ENCODE measurements around the gene ZNF662.

ZNF662 gene

GRCh38 chr3:42936157-42936981 lies 30.4 kb downstream of the ZNF662 start:
- DNase-seq (ENCODE audit: low read depth): no peak

GRCh38 chr3:42937334-42937733 lies 31.4 kb downstream of the ZNF662 start:
- DNase-seq (ENCODE audit: low read depth): no peak

GRCh38 chr3:42942693-42943092 lies 36.8 kb downstream of the ZNF662 start:
- DNase-seq (ENCODE audit: low read depth): no peak

GRCh38 chr3:42946050-42946449 lies 40.1 kb downstream of the ZNF662 start:
- no peak for DNase-seq (ENCODE audit: low read depth)

DNA sequence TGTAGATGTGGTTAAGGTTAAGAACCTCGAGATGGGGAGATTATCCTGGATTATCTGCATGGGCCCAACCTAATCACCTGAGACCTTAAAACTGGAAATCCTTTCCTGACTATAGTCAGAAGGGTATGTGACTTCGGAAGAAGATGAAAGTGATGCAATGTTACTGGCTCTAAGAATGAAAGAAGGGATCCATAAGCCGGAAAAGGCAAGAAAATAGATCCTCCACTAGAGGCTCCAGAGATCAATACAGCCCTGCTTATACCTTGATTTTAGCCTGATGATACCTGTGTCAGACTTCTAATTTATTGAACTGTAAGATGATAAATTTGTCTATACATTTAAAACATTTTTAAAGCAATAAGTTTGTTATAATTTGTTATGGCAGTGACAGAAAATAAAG lies 51.6 kb downstream of the ZNF662 start:
- DNase-seq (ENCODE audit: low read depth): no peak

- DNase-seq (ENCODE audit: low read depth): no peak
Measured at GRCh38 chr3:42960282-42960681, 54.3 kb downstream of the ZNF662 start.

GRCh38 chr3:42960786-42961185 lies 54.8 kb downstream of the ZNF662 start:
- no peak for DNase-seq (ENCODE audit: low read depth)

- DNase-seq (ENCODE audit: low read depth): no peak
Measured at GRCh38 chr3:42961633-42962032, 55.7 kb downstream of the ZNF662 start.

DNA sequence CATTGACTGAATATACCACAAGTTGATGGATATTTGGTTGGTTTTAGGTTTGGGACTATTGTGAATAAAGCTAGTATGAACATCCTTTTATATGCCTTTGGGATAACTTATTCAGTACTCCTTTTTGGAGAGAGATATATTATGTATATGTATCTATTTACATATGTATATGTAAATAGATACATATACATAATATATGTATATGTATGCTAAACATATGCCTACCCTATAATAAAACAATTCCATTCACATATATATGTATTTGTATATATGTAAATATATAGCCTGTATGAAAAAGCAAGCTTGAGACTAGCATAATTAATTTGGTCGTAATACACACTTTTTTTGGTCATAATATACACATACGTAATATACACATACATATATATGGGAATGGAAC lies 57.3 kb downstream of the ZNF662 start:
- DNase-seq (ENCODE audit: low read depth): no peak

GRCh38 chr3:42964266-42964665 lies 58.3 kb downstream of the ZNF662 start:
- DNase-seq (ENCODE audit: low read depth): no peak

Data from stimulated activated CD8-positive, alpha-beta memory T cell treated with anti-CD3 and anti-CD28 coated beads, Interleukin-12 subunit alpha, Interleukin-12 subunit beta, amount 100 ng/mL, for 4 hours (primary cell).